ENCODE data around the gene FHL1. TPM values are rescaled to one million over a fixed set of nuclear protein-coding genes. Genes with fewer than 3 reads are reported as not detected.
A peak's percentile ranks its signal among the peaks of the same experiment; 100 is the strongest.

Gene FHL1
- total RNA-seq, 4 donors from 2014 or later = 2,023 to 8,069 (median 7,102) TPM

- Histone ChIP-seq H3K27ac (peak overlapping the region in 3 of 4 donors; percentile 23 to 56 (median 37)), H3K36me3 (no peaks in the 10 kb centered on the region), H3K4me1 (peaks cover 0 to 4% of the 10 kb centered on the region in 2 donors), H3K4me3 (no peak overlapping the region), H3K9me3 (no peaks in the 10 kb centered on the region), H3K27me3 (no peaks in the 10 kb centered on the region)
- in situ Hi-C loops (cut with MboI; ENCODE audit: low sequenced_read_pairs in 4 of 4) = loop anchor here in 2 of 4 donors (25.0 kb wide), 3 partner anchors 97 to 247 kb away; no protein-coding TSS in a partner anchor
- DNase-seq (no peak), ATAC-seq (no peak)
- TF ChIP-seq POLR2A (IDR thresholded peaks at IDR 0.05) (no peak), CTCF (IDR thresholded peaks at IDR 0.05 in 4 of 5, conservative IDR thresholded peaks at IDR 0.05 in 1 of 5) (no peak)
- intact Hi-C loops (cut with DNase I; ENCODE audit: low total_unique reads) = no loop called here
Observed at GRCh38 chrX:136258951-136259350, 111.6 kb downstream of the FHL1 start.

- Histone ChIP-seq H3K36me3 (no peaks in the 10 kb centered on the region), H3K4me1 (peaks cover 0 to 4% of the 10 kb centered on the region in 2 donors), H3K27me3 (no peaks in the 10 kb centered on the region), H3K9me3 (no peaks in the 10 kb centered on the region), H3K27ac (peak overlapping the region; percentile 36 to 56 (median 50)), H3K4me3 (no peak overlapping the region)
- TF ChIP-seq POLR2A (IDR thresholded peaks at IDR 0.05) (no peak), CTCF (IDR thresholded peaks at IDR 0.05 in 4 of 5, conservative IDR thresholded peaks at IDR 0.05 in 1 of 5) (no peak)
- intact Hi-C loops (cut with DNase I; ENCODE audit: low total_unique reads) = no loop called here
- DNase-seq (no peak), ATAC-seq (peak; percentile 39)
- in situ Hi-C loops (cut with MboI; ENCODE audit: low sequenced_read_pairs in 4 of 4) = loop anchor here in 2 of 4 donors (25.0 kb wide), 3 partner anchors 97 to 247 kb away; no protein-coding TSS in a partner anchor
Observed at GRCh38 chrX:136259543-136259942, 112.2 kb downstream of the FHL1 start.

- Histone ChIP-seq H3K27ac (no peak overlapping the region), H3K4me1 (peaks cover 0 to 4% of the 10 kb centered on the region in 2 donors), H3K36me3 (no peaks in the 10 kb centered on the region), H3K4me3 (no peak overlapping the region), H3K9me3 (no peaks in the 10 kb centered on the region), H3K27me3 (no peaks in the 10 kb centered on the region)
- TF ChIP-seq POLR2A (IDR thresholded peaks at IDR 0.05) = no peak
- ATAC-seq (no peak), DNase-seq (no peak)
- in situ Hi-C loops (cut with MboI; ENCODE audit: low sequenced_read_pairs in 4 of 4) = loop anchor here (10.0 to 25.0 kb wide), 6 partner anchors 46 to 248 kb away; no protein-coding TSS in a partner anchor
- intact Hi-C loops (cut with DNase I; ENCODE audit: low total_unique reads) = no loop called here
Observed at GRCh38 chrX:136260776-136261175, 113.4 kb downstream of the FHL1 start.

Other genes starting within 250 kb of the FHL1 start
- 10 to 100 TPM; 20.6 to 29.2 (median 23.5) TPM for gene MMGT1, start 173.5 kb upstream of the FHL1 start, total RNA-seq
- gene SLC9A6, start 162.1 kb upstream of the FHL1 start, total RNA-seq = 10 to 100 TPM; 13.3 to 18.7 (median 15.2) TPM
- gene MAP7D3, start 103.9 kb downstream of the FHL1 start, total RNA-seq = 10 to 100 TPM; 10.5 to 26.1 (median 13.9) TPM
- under 1 TPM in 1 of 4 donors, not detected in 3; 0.04 TPM for gene ADGRG4, start 153.4 kb downstream of the FHL1 start, total RNA-seq

Data from gastrocnemius medialis (tissue), 4 donors.